Activated CD8-positive, alpha-beta T cell treated with anti-CD3 and anti-CD28 coated beads, Interleukin-2, amount 10 ng/mL, durations not matched to agents 7 days and 5 days (primary cell): ENCODE data around the gene RGS10. TPM values are rescaled to one million over a fixed set of nuclear protein-coding genes. Genes with fewer than 3 reads are reported as not detected.

Experiments
- ATAC-seq: fragments of 150-1000 bp; cut with Tn5 transposase; one replicate; pipeline ENCODE4 v1.10.0; 2021; ENCODE audit warnings: moderate library complexity
- CTCF ChIA-PET: fragments of 350-600 bp; sonication (Branson Sonifier 250); formaldehyde crosslinking; loops from one replicate; lab custom pipeline; 2021; ENCODE audit warnings: antibody characterized with exemption; lab: Charles Lee
- POLR2A ChIA-PET: fragments of 350-600 bp; sonication (Branson Sonifier 250); formaldehyde crosslinking; loops from one replicate; lab custom pipeline; 2021; ENCODE audit warnings: antibody characterized with exemption; lab: Charles Lee
- DNase-seq: peaks from one replicate; pipeline ENCODE4 v3.0.0-alpha.2; 2020
- H3K27ac Mint-ChIP-seq: one replicate; pipeline ENCODE4 v1.8.0; 2021; ENCODE audit warnings: mild to moderate bottlenecking, mixed read lengths
- H3K27me3 Mint-ChIP-seq: one replicate; pipeline ENCODE4 v1.8.0; 2021; ENCODE audit warnings: low read depth, mixed read lengths
- H3K36me3 Mint-ChIP-seq: one replicate; pipeline ENCODE4 v1.8.0; 2021; ENCODE audit warnings: low read depth, mixed read lengths
- H3K4me1 Mint-ChIP-seq: one replicate; pipeline ENCODE4 v1.8.0; 2021; ENCODE audit warnings: low read depth, mixed read lengths
- H3K4me3 Mint-ChIP-seq: one replicate; pipeline ENCODE4 v1.8.0; 2021; ENCODE audit warnings: mild to moderate bottlenecking, mixed read lengths
- H3K9me3 Mint-ChIP-seq: one replicate; pipeline ENCODE4 v1.8.0; 2022; ENCODE audit warnings: mixed read lengths; ENCODE audit not compliant: insufficient read depth
- total RNA-seq, 2 experiments: library from RNA; stranded (reverse); gene quantifications; one replicate each; pipeline ENCODE4 v1.2.3, GENCODE V29; 2021

RGS10 gene
- total RNA-seq, 2 experiments from 2014 or later, result 166 TPM

DNA sequence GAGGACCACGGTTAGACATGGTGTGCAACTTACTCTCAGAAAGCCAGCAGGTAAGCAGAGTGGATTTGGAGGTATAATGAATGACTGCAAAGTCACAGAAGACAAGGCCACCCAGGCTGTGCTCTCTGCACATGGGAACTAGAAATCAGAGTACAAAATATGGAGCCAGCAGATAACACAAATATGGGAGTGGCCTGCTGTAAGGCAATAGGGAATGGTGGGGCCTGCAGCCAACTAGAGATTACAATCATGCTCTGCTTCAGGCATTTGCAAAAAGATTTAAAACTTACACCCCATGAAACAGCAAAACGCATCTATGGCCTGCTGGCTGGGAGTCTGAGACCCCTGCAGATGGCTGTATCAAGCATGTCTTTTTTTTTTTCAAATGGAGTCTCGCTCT is 47.0 kb downstream of the RGS10 start:
- peaks cover 46% of the 10 kb centered on the region for H3K36me3 Mint-ChIP-seq
- H3K27me3 Mint-ChIP-seq, result no peaks in the 10 kb centered on the region
- DNase-seq, result no peak
- CTCF ChIA-PET, result interaction anchor here (1.4 to 2.5 kb wide), 3 partner anchors 44 to 50 kb away, joined by 4 to 13 read pairs (median 5); partner anchors contain the start of gene RGS10
- H3K27ac Mint-ChIP-seq, result peak overlapping the region; percentile 37
- no peak overlapping the region for H3K4me3 Mint-ChIP-seq
- H3K9me3 Mint-ChIP-seq, result no peaks in the 10 kb centered on the region
- no peak for ATAC-seq
- POLR2A ChIA-PET, result no interaction called here
- H3K4me1 Mint-ChIP-seq, result peaks cover 83% of the 10 kb centered on the region

DNA sequence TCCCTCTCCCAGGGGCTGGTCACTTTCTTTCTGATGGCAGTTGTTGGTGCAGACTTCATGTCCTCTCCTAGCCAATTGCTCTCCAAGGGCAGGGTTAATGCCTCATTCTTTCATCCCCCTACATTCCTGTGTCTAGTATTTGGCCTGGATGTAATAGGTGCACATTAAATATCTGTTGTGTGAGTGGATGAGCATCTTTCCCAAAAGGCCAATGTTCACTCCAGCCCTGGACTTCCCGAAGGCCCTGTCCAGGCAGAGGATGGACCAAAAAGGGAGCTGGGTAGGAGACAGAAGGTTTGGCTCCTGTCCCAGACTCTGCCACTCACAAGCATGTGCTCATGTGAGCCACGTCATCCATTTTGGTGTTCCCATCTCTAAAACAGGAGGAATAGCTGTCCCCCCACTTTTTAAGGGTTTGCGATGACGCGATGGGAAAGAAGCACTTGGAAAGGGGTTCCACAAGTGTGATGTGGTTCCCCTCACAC is 47.5 kb downstream of the RGS10 start:
- Mint-ChIP-seq H3K9me3 (no peaks in the 10 kb centered on the region), H3K36me3 (peaks cover 41% of the 10 kb centered on the region), H3K27ac (peak overlapping the region; percentile 79), H3K4me1 (peaks cover 83% of the 10 kb centered on the region), H3K27me3 (no peaks in the 10 kb centered on the region), H3K4me3 (no peak overlapping the region)
- no peak for ATAC-seq
- DNase-seq, result no peak
- POLR2A ChIA-PET, result no interaction called here
- CTCF ChIA-PET, result interaction anchor here (0.9 to 2.5 kb wide), 4 partner anchors 45 to 306 kb away, joined by 3 to 13 read pairs (median 4); partner anchors contain the start of gene RGS10

DNA sequence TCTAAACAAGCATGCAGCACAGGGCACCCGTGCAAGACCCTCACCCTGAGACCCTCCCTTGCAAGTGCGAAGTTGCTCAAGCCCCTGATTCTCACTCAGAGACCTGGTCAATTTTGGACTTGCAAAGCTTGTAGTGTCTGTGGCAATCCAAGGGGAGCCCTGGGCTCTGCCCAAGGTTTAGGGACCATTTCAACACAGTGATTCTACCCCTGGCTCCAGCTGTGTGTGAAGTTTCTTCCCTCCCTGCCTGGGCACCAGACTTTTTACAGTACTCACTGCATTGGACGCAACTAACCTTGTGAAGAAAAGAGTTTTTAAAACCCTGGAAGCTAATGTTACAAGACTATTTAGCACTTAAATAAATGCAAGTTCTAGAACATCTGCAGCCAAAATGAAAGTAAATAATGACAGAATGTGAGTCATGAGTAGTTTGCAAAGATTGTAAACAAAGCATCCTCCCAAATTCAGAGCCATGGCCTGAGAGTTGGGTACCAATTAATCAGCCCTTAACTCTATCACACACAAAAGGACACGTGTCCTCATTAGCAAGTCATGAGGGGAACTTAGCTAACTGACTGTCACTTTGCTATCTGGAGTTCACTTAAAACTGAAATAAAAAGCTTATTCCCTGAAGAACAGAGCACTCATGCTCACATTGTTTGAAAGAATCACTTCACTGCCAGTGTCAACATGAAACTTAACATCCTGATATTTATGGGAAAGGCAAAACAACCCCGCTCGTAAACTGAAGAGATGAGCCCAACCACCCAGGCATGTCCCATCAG is 48.1 kb downstream of the RGS10 start:
- ATAC-seq (no peak), DNase-seq (no peak)
- H3K27ac Mint-ChIP-seq, result peak overlapping the region; percentile 79
- no peaks in the 10 kb centered on the region for H3K27me3 Mint-ChIP-seq
- POLR2A ChIA-PET, result interaction anchor here (1.5 kb wide), 1 partner anchor 44 kb away, joined by 6 read pairs; no protein-coding TSS in a partner anchor
- H3K4me1 Mint-ChIP-seq, result peaks cover 83% of the 10 kb centered on the region
- no peak overlapping the region for H3K4me3 Mint-ChIP-seq
- CTCF ChIA-PET, result interaction anchor here (0.9 to 2.5 kb wide), 6 partner anchors 44 to 305 kb away, joined by 3 to 13 read pairs (median 4); partner anchors contain the start of gene RGS10
- no peaks in the 10 kb centered on the region for H3K9me3 Mint-ChIP-seq
- H3K36me3 Mint-ChIP-seq, result peaks cover 37% of the 10 kb centered on the region

DNA sequence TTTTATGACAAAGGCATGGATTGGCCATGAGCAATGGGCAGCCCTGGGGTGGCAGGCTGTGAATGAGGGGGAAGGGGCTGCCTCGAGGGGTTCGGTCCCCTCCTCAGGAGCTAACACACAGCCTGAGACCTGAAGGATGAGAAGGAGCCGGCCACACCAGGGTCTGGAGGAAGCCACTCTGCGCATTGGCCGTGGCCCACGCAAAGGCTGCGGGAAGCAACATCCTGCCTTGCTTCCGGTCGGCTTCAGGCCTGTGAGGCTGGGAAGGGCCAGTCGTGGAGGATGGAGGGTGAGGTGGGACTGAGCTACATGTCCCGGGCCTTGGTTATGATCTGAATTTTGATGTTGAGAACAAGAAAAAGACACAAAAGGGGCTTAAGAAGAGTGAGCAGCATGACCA is 49.4 kb downstream of the RGS10 start:
- ATAC-seq (peak; percentile 21), DNase-seq (no peak)
- CTCF ChIA-PET, result interaction anchor here (1.0 to 2.5 kb wide), 4 partner anchors 45 to 284 kb away, joined by 3 to 13 read pairs (median 3); partner anchors contain the start of gene RGS10
- Mint-ChIP-seq H3K4me3 (no peak overlapping the region), H3K4me1 (peaks cover 82% of the 10 kb centered on the region), H3K9me3 (no peaks in the 10 kb centered on the region), H3K27me3 (no peaks in the 10 kb centered on the region), H3K27ac (peak overlapping the region; percentile 75), H3K36me3 (peaks cover 25% of the 10 kb centered on the region)
- POLR2A ChIA-PET, result interaction anchor here (1.0 to 1.5 kb wide), 2 partner anchors 9 to 45 kb away, joined by 3 to 6 read pairs; no protein-coding TSS in a partner anchor

DNA sequence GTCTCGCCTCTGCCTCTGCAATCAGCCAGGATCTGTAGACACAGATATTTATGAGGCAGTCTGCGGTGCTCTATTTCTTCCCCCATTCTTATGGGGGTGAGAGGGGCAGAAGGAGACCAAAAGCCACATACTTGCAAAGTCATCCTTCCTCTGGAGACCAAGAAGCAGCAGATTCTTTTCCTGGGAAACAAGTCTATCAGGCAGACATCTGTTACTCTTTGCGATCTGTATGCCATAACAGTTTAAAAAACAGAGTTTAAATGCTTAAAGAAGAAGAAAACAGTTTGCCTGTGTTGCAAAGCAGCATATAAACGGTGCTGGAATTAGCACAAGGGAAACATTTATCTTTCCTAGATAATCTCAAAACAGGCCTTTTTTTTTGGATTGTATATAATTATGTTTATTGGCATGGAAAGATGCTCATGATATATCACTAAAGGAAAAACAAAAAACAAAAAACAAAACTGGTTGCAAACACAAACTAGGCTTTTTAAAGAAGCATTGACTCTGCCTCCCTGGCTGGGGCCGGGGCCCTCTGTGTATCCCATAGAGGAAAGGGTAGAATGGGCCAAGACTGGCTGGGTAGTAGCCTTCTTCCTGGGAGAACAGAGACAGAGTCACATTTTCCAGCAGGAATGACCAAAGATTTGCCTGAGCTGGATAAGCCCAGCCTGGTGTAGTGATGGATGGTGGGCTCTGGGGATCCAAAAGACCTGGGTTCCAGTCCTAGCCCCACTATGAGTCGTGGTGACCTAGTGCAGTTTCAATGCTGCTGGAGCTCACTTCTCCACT is 50.4 kb downstream of the RGS10 start:
- POLR2A ChIA-PET, result interaction anchor here (0.5 to 1.0 kb wide), 2 partner anchors 10 to 274 kb away, joined by 3 read pairs; no protein-coding TSS in a partner anchor
- peaks cover 21% of the 10 kb centered on the region for H3K36me3 Mint-ChIP-seq
- CTCF ChIA-PET, result interaction anchor here (1.1 kb wide), 1 partner anchor 73 kb away, joined by 3 read pairs; no protein-coding TSS in a partner anchor
- no peak overlapping the region for H3K4me3 Mint-ChIP-seq
- H3K4me1 Mint-ChIP-seq, result peaks cover 76% of the 10 kb centered on the region
- H3K9me3 Mint-ChIP-seq, result no peaks in the 10 kb centered on the region
- ATAC-seq, result no peak
- H3K27ac Mint-ChIP-seq, result peak overlapping the region; percentile 46
- DNase-seq, result no peak
- no peaks in the 10 kb centered on the region for H3K27me3 Mint-ChIP-seq

DNA sequence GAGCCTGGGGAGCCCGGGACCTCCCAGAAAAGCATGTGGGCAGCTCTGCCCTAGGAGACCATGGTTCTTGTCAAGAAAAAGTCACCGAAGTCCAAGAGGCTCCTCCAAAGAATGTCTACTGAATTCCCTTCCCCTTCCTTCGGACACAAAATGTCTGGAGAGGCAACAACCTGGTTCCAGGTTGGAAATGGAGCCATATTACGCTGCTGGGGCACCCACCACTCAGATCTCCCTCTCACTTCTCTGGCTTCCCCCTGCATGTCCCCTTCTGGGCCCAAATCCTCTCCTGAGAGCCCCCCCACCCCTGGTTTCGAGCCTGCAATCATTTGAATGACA is 52.6 kb downstream of the RGS10 start:
- DNase-seq (no peak), ATAC-seq (no peak)
- Mint-ChIP-seq H3K4me1 (peaks cover 58% of the 10 kb centered on the region), H3K9me3 (no peaks in the 10 kb centered on the region), H3K27me3 (no peaks in the 10 kb centered on the region), H3K4me3 (peak overlapping the region; percentile 81), H3K36me3 (peaks cover 14% of the 10 kb centered on the region), H3K27ac (peak overlapping the region; percentile 97)
- ChIA-PET POLR2A (interaction anchor here (0.7 to 2.6 kb wide), 5 partner anchors 10 to 284 kb away, joined by 3 to 10 read pairs (median 3); partner anchors contain the start of genes GRK5 and RGS10), CTCF (interaction anchor here (0.6 to 3.4 kb wide), 22 partner anchors 9 to 358 kb away, joined by 3 to 36 read pairs (median 4); partner anchors contain the start of genes GRK5, RGS10 and SFXN4)

DNA sequence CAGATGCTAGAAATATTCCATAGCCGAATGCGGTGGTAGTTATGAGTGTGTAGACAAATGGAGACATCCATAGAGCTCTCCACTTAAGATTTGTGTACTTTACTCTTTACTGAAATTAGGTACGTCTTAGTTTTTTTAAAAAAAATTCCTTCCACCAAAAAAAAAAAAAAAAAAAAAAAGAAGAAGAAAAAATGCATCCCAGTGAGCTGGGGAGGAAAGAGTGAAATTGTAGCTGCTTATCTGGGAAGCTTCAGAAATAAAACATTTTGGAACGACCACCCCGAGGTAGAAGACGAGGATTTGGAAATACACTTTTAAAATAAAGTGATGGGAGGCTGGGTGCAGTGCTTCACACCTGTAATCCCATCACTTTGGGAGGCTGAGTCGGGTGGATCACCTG is 53.8 kb downstream of the RGS10 start:
- CTCF ChIA-PET, result interaction anchor here (0.9 to 3.4 kb wide), 7 partner anchors 10 to 289 kb away, joined by 3 to 27 read pairs (median 16); partner anchors contain the start of genes GRK5 and RGS10
- DNase-seq (no peak), ATAC-seq (no peak)
- POLR2A ChIA-PET, result interaction anchor here (1.7 to 2.6 kb wide), 2 partner anchors 9 to 54 kb away, joined by 5 to 10 read pairs; partner anchors contain the start of gene RGS10
- H3K4me3 Mint-ChIP-seq, result no peak overlapping the region
- no peaks in the 10 kb centered on the region for H3K9me3 Mint-ChIP-seq
- peaks cover 6% of the 10 kb centered on the region for H3K36me3 Mint-ChIP-seq
- H3K4me1 Mint-ChIP-seq, result peaks cover 46% of the 10 kb centered on the region
- H3K27me3 Mint-ChIP-seq, result no peaks in the 10 kb centered on the region
- peak overlapping the region; percentile 97 for H3K27ac Mint-ChIP-seq

DNA sequence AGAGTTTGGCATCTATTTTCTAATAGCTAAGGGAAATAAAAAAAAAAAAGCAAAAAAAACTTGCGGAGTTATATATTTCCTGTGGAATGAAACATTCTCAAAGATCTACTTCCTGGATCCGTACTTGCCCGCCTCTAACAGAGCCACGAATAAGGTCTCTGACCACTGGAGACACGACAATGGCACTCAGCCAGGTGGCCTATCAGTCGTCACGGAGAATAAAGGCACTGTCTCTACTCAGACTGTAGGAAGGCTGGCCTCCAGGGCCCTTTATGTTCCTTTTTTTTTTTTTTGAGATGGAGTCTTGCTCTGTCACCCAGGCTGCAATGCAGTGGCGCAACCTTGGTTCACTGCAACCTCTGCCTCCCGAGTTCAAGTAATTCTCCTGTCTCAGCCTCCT is 58.7 kb downstream of the RGS10 start:
- Mint-ChIP-seq H3K36me3 (peaks cover 4% of the 10 kb centered on the region), H3K4me3 (no peak overlapping the region), H3K4me1 (peaks cover 15% of the 10 kb centered on the region), H3K27ac (no peak overlapping the region), H3K9me3 (no peaks in the 10 kb centered on the region), H3K27me3 (no peaks in the 10 kb centered on the region)
- ATAC-seq (no peak), DNase-seq (no peak)
- ChIA-PET CTCF (no interaction called here), POLR2A (no interaction called here)

DNA sequence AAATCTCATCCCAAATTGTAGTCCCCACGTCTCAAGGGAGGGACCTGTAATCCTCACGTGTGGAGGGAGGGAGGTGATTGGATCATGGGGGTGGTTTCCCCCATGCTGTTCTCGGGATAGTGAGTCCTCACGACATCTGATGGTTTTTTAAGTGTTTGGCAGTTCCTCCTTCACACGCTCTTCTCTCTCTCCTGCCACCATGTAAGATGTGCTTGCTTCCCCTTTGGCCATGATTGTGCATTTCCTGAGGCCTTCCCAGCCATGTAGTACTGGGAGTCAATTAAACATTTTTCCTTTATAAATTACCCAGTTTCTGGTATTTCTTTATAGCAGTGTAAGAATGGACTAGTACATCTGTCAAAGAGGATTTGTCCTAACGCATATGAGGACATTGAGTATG is 59.5 kb downstream of the RGS10 start:
- H3K27me3 Mint-ChIP-seq, result no peaks in the 10 kb centered on the region
- DNase-seq (no peak), ATAC-seq (no peak)
- peaks cover 4% of the 10 kb centered on the region for H3K36me3 Mint-ChIP-seq
- ChIA-PET POLR2A (no interaction called here), CTCF (no interaction called here)
- peaks cover 17% of the 10 kb centered on the region for H3K4me1 Mint-ChIP-seq
- H3K4me3 Mint-ChIP-seq, result no peak overlapping the region
- H3K9me3 Mint-ChIP-seq, result no peaks in the 10 kb centered on the region
- H3K27ac Mint-ChIP-seq, result no peak overlapping the region

DNA sequence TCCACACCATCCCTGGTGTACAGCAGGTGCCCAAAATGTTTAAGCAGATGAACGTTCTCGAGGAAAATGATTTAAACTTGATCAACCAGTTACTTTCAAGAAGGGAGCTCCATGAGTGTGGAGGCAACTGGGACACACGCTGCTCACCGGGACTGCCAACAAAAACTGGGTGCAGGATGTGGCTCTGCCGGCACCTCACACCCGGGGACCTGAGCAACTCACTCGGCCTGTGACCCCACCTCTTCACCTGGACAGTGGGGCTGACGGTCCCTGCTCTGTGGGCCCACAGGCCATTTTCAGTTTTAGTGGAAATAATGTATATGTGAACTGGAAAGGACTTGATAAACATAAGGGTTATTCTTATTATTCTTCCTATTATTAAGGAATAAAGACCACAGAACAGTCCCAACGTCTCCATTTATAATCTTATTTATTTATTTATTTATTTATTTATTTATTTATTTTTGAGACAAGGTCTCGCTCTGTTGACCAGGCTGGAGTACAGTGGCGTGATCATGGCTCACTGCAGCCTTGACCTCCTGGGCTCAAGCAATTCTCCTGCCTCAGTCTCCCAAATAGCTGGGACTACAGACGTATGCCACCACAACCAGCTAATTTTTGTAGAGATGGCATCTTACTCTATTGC is 60.6 kb downstream of the RGS10 start:
- DNase-seq, result no peak
- ChIA-PET POLR2A (interaction anchor here (1.0 kb wide), 1 partner anchor 35 kb away, joined by 3 read pairs; no protein-coding TSS in a partner anchor), CTCF (interaction anchor here (1.9 to 2.1 kb wide), 2 partner anchors 8 to 282 kb away, joined by 5 to 9 read pairs; no protein-coding TSS in a partner anchor)
- H3K4me3 Mint-ChIP-seq, result no peak overlapping the region
- H3K9me3 Mint-ChIP-seq, result no peaks in the 10 kb centered on the region
- H3K4me1 Mint-ChIP-seq, result peaks cover 27% of the 10 kb centered on the region
- H3K27ac Mint-ChIP-seq, result no peak overlapping the region
- H3K27me3 Mint-ChIP-seq, result no peaks in the 10 kb centered on the region
- no peak for ATAC-seq
- no peaks in the 10 kb centered on the region for H3K36me3 Mint-ChIP-seq

DNA sequence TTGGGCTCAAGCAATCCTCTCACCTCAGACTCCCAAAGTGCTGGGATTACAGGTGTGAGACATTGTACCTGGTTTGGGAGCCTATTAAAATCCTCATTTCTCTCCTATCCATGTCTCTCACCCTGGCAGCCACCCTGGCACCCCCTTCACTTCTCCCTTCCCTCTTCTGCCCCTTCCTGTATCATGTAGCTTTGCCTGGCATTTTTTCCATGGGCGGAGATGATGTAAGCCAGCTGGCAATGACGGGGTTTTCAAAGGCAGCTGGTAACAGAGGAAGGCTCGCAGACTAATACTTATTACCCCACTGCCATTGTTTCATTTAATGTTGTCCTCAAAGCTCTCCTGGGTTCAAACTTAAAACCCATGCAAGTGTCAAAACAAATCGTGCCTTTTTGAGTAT is 61.9 kb downstream of the RGS10 start:
- ChIA-PET POLR2A (no interaction called here), CTCF (interaction anchor here (1.9 to 2.1 kb wide), 2 partner anchors 9 to 281 kb away, joined by 5 to 9 read pairs; no protein-coding TSS in a partner anchor)
- H3K4me3 Mint-ChIP-seq, result no peak overlapping the region
- H3K27ac Mint-ChIP-seq, result no peak overlapping the region
- peaks cover 4% of the 10 kb centered on the region for H3K27me3 Mint-ChIP-seq
- no peak for ATAC-seq
- no peaks in the 10 kb centered on the region for H3K36me3 Mint-ChIP-seq
- no peaks in the 10 kb centered on the region for H3K9me3 Mint-ChIP-seq
- DNase-seq, result no peak
- H3K4me1 Mint-ChIP-seq, result peaks cover 27% of the 10 kb centered on the region
